Astrocyte of the cerebellum (primary cell): ENCODE results near the gene CEP19.

ENCODE experiments used
- DNase-seq: peaks from one replicate; pipeline ENCODE4 v3.0.0-alpha.2; 2011; ENCODE audit warnings: low read depth
- H3K4me3 ChIP-seq: 2 replicates; pipeline ENCODE4 v1.5.1; 2011; ENCODE audit warnings: mild to moderate bottlenecking, low read depth, low read length, moderate library complexity
- CTCF ChIP-seq: IDR thresholded peaks from 2 replicates; pipeline ENCODE4 v1.5.1; 2012; ENCODE audit warnings: low read length, low read depth, moderate library complexity, mild to moderate bottlenecking; ENCODE audit errors: missing control alignments
- in situ Hi-C: cut with HindIII; loops from 2 replicates; pipeline ENCODE4 v1.10.0; 2017; ENCODE audit warnings: low sequenced_read_pairs

The CEP19 gene

GRCh38 chr3:196694202-196694638, 17.8 kb downstream of the CEP19 start:
- in situ Hi-C loops: loop anchor here (10.0 kb wide), 2 partner anchors 59 to 171 kb away; partner anchors contain the start of genes NRROS and SENP5
- no peak for DNase-seq
- TF ChIP-seq CTCF: no peak
- no peak overlapping the region for H3K4me3 ChIP-seq

GRCh38 chr3:196691386-196691785, 20.7 kb downstream of the CEP19 start:
- no peak overlapping the region for H3K4me3 ChIP-seq
- TF ChIP-seq CTCF: no peak
- in situ Hi-C loops: loop anchor here (10.0 kb wide), 2 partner anchors 57 to 173 kb away; partner anchors contain the start of genes NRROS and SENP5

GRCh38 chr3:196689941-196690660, 21.9 kb downstream of the CEP19 start:
- in situ Hi-C loops: loop anchor here (5.0 to 10.0 kb wide), 3 partner anchors 55 to 175 kb away; partner anchors contain the start of genes NRROS and SENP5
- no peak overlapping the region for H3K4me3 ChIP-seq
- TF ChIP-seq CTCF: no peak
- DNase-seq: no peak

More at GRCh38 chr3:196691386-196691785, 20.7 kb downstream of the CEP19 start:
- DNase-seq: no peak

- DNase-seq: no peak
- no peak overlapping the region for H3K4me3 ChIP-seq
- in situ Hi-C loops: loop anchor here (5.0 kb wide), 1 partner anchor 81 kb away; no protein-coding TSS in a partner anchor
- no peak for TF ChIP-seq CTCF
Observed at GRCh38 chr3:196688349-196688748, 23.7 kb downstream of the CEP19 start.

- in situ Hi-C loops: loop anchor here (5.0 kb wide), 1 partner anchor 79 kb away; no protein-coding TSS in a partner anchor
- no peak for TF ChIP-seq CTCF
- DNase-seq: no peak
- no peak overlapping the region for H3K4me3 ChIP-seq
Observed at GRCh38 chr3:196686436-196686835, 25.6 kb downstream of the CEP19 start.

GRCh38 chr3:196684548-196685407, 27.3 kb downstream of the CEP19 start:
- in situ Hi-C loops: loop anchor here (5.0 kb wide), 1 partner anchor 77 kb away; no protein-coding TSS in a partner anchor
- TF ChIP-seq CTCF: peak; percentile 83
- DNase-seq: no peak
- H3K4me3 ChIP-seq: no peak overlapping the region
